GM21717 (cell line): ENCODE data around the gene CXorf65.

Experiments used
- ATAC-seq: cut with Tn5 transposase; IDR thresholded peaks from one replicate; pipeline ENCODE4 v1.9.1; 2021; ENCODE audit warnings: mild to moderate bottlenecking, moderate library complexity; ENCODE audit not compliant: unreplicated experiment

Gene CXorf65

GRCh38 chrX:71106427-71106826 is at the start of gene CXorf65:
CXorf65 (minus strand) TSS chrX:71106740; CDS start chrX:71106556, 184 bp downstream.
- no peak for ATAC-seq

GRCh38 chrX:71154641-71155040 is 48.1 kb upstream of the CXorf65 start:
- ATAC-seq = no peak

GRCh38 chrX:71154196-71154595 is 47.7 kb upstream of the CXorf65 start:
- no peak for ATAC-seq

GRCh38 chrX:71151366-71151765 is 44.8 kb upstream of the CXorf65 start:
- ATAC-seq = no peak

- ATAC-seq = no peak
Measured at GRCh38 chrX:71148278-71148663, 41.7 kb upstream of the CXorf65 start.

- no peak for ATAC-seq
Measured at GRCh38 chrX:71147496-71148277, 41.1 kb upstream of the CXorf65 start.

GRCh38 chrX:71144651-71145050 is 38.1 kb upstream of the CXorf65 start, which contains the start of gene NLGN3:
NLGN3 (plus strand) TSS chrX:71144841; CDS start chrX:71147750, 2,909 bp downstream.
- ATAC-seq = no peak

GRCh38 chrX:71143508-71143907 is 37.0 kb upstream of the CXorf65 start:
- no peak for ATAC-seq

GRCh38 chrX:71140440-71140839 is 33.9 kb upstream of the CXorf65 start:
- ATAC-seq = no peak

- no peak for ATAC-seq
Measured at GRCh38 chrX:71131510-71131909, 25.0 kb upstream of the CXorf65 start.

GRCh38 chrX:71128915-71129765 is 22.6 kb upstream of the CXorf65 start:
- no peak for ATAC-seq

GRCh38 chrX:71128166-71128833 is 21.8 kb upstream of the CXorf65 start:
- no peak for ATAC-seq

- ATAC-seq = no peak
Measured at GRCh38 chrX:71118985-71119535, 12.5 kb upstream of the CXorf65 start.

GRCh38 chrX:71118032-71118984 is 11.8 kb upstream of the CXorf65 start, which contains the start of gene MED12:
MED12 (plus strand) TSS chrX:71118596; CDS start chrX:71118755, 159 bp downstream.
- peak; percentile 78 for ATAC-seq

- ATAC-seq = no peak
Measured at GRCh38 chrX:71117358-71117757, 10.8 kb upstream of the CXorf65 start.

- ATAC-seq = peak; percentile 32
Measured at GRCh38 chrX:71111921-71112431, 5.4 kb upstream of the CXorf65 start.

GRCh38 chrX:71111141-71111843 is 4.8 kb upstream of the CXorf65 start, which contains the start of gene IL2RG:
IL2RG (minus strand) TSS chrX:71111577; CDS start chrX:71111539, 38 bp downstream.
- peak; percentile 88 for ATAC-seq

GRCh38 chrX:71109051-71109450 is 2.5 kb upstream of the CXorf65 start:
- ATAC-seq = no peak
